ENCODE results near the gene ANAPC4.

DNA sequence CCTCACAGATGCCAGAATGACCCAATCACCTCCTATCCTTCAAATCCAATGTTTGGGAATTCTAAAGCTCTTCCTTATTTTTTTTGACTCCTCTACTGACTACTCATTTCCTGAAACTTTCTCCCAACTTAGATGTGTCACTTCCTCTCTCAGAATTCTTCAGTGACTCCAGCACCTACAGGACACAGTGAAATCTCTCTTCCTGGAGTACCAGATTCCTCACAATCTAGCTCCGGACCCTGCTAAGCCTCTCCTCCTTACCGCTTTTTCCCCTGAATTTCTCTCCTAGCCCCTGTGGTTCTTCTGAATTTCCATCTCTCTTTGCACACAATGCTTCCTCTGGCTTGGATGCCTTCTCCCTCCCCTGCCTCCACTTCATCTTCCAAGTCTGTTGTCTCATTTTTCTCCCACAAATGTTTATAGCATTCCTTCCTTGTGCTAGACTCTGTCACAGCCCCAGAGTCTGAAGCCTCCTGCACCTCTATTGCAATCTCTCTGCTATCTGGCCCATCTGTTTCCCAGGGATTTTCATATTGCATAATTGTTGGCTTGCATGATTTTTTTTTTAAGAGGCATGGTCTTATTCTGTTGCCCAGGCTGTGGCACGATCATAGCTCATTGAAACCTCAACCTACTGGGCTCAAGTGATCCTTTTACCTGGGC is 80.1 kb downstream of the ANAPC4 start:
- TF ChIP-seq POLR2AphosphoS5 (IDR thresholded peaks at IDR 0.05) (no peak), POLR2A (IDR thresholded peaks at IDR 0.05) (no peak)
- TF ChIP-seq, protein P1, sequence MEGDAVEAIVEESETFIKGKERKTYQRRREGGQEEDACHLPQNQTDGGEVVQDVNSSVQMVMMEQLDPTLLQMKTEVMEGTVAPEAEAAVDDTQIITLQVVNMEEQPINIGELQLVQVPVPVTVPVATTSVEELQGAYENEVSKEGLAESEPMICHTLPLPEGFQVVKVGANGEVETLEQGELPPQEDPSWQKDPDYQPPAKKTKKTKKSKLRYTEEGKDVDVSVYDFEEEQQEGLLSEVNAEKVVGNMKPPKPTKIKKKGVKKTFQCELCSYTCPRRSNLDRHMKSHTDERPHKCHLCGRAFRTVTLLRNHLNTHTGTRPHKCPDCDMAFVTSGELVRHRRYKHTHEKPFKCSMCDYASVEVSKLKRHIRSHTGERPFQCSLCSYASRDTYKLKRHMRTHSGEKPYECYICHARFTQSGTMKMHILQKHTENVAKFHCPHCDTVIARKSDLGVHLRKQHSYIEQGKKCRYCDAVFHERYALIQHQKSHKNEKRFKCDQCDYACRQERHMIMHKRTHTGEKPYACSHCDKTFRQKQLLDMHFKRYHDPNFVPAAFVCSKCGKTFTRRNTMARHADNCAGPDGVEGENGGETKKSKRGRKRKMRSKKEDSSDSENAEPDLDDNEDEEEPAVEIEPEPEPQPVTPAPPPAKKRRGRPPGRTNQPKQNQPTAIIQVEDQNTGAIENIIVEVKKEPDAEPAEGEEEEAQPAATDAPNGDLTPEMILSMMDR (IDR thresholded peaks at IDR 0.05): no peak
